GM21423 (cell line): ENCODE results near the gene RAD50.
"Not testable (repeated sequence)": the region's sequence is repeated elsewhere in the genome, so short reads cannot be mapped to it uniquely, and the experiment has no call there.

Source experiments
- ATAC-seq: cut with Tn5 transposase; IDR thresholded peaks from one replicate; pipeline ENCODE4 v1.9.1; 2021; ENCODE audit warnings: mild to moderate bottlenecking, moderate library complexity; ENCODE audit not compliant: unreplicated experiment

RAD50 gene

GRCh38 chr5:132691755-132692631, 135.2 kb downstream of the RAD50 start:
- not testable (repeated sequence) for ATAC-seq

GRCh38 chr5:132692632-132692967, 135.8 kb downstream of the RAD50 start:
- no peak for ATAC-seq
